Gastroesophageal sphincter (tissue), 3 donors: ENCODE measurements around the gene TMTC1.

ENCODE experiments used
- CTCF ChIP-seq, 4 experiments: fragments of 200-600 bp in 2 of 4; fragments of 450-650 bp in 2 of 4; sonication (generic) in 1 of 4; IDR thresholded peaks; one replicate each; pipeline ENCODE4 v1.5.1; 2017 to 2019; ENCODE audit warnings: antibody characterized with exemption in 4 of 4, mild to moderate bottlenecking in 2 of 4, moderate library complexity in 2 of 4
- EP300 ChIP-seq: sonication (generic); formaldehyde crosslinking; IDR thresholded peaks from one replicate; pipeline ENCODE4 v1.6.1; 2017; ENCODE audit warnings: antibody characterized with exemption, mild to moderate bottlenecking
- POLR2A ChIP-seq, 2 donors: fragments of 450-650 bp; IDR thresholded peaks; one replicate each; pipeline ENCODE4 v1.6.1; 2017; ENCODE audit warnings: antibody characterized with exemption in 2 of 2, mild to moderate bottlenecking in 2 of 2, moderate library complexity in 1 of 2

- TF ChIP-seq CTCF (IDR thresholded peaks at IDR 0.05) = no peak
- TF ChIP-seq POLR2A (IDR thresholded peaks at IDR 0.05) = no peak
- no peak for TF ChIP-seq EP300
Observed at GRCh38 chr12:29807129-29807528, 23.4 kb upstream of the TMTC1 start.
